ENCODE data around the gene TMSB10.
"Not testable (repeated sequence)": the region's sequence is repeated elsewhere in the genome, so short reads cannot be mapped to it uniquely, and the experiment has no call there.

TMSB10 gene

GRCh38 chr2:84940831-84941412 lies 35.5 kb downstream of the TMSB10 start:
- DNase-seq = no peak

GRCh38 chr2:84942166-84942565 lies 36.7 kb downstream of the TMSB10 start:
- no peak for DNase-seq

GRCh38 chr2:84942964-84943421 lies 37.5 kb downstream of the TMSB10 start:
- no peak for DNase-seq

GRCh38 chr2:84944295-84944909 lies 38.9 kb downstream of the TMSB10 start:
- DNase-seq = no peak

GRCh38 chr2:84945838-84946203 lies 40.4 kb downstream of the TMSB10 start:
- DNase-seq = not testable (repeated sequence)

GRCh38 chr2:84946204-84947009 lies 41.0 kb downstream of the TMSB10 start:
- DNase-seq = peak; percentile 47

- DNase-seq = no peak
Observed at GRCh38 chr2:84947010-84947593, 41.6 kb downstream of the TMSB10 start.

GRCh38 chr2:84953535-84953934 lies 48.1 kb downstream of the TMSB10 start:
- DNase-seq = no peak

- DNase-seq = no peak
Observed at GRCh38 chr2:84954329-84954728, 48.9 kb downstream of the TMSB10 start.
